ENCODE measurements around the gene TBC1D13.

TBC1D13 gene

GRCh38 chr9:128825923-128826700 lies 39.1 kb downstream of the TBC1D13 start:
- H3K4me3 ChIP-seq (ENCODE audit: low read length), result no peak overlapping the region
- DNase-seq (ENCODE audit: low read depth), result no peak
- TF ChIP-seq CTCF (IDR thresholded peaks at IDR 0.05; ENCODE audit: insufficient read depth, low read depth, low read length, missing control alignments), result no peak

GRCh38 chr9:128828267-128828666 lies 41.2 kb downstream of the TBC1D13 start:
- no peak overlapping the region for H3K4me3 ChIP-seq (ENCODE audit: low read length)
- no peak for TF ChIP-seq CTCF (IDR thresholded peaks at IDR 0.05; ENCODE audit: insufficient read depth, low read depth, low read length, missing control alignments)

GRCh38 chr9:128828719-128829452 lies 41.8 kb downstream of the TBC1D13 start:
- no peak for TF ChIP-seq CTCF (IDR thresholded peaks at IDR 0.05; ENCODE audit: insufficient read depth, low read depth, low read length, missing control alignments)
- H3K4me3 ChIP-seq (ENCODE audit: low read length), result peak overlapping the region; percentile 81
- no peak for DNase-seq (ENCODE audit: low read depth)

More at GRCh38 chr9:128828267-128828666, 41.2 kb downstream of the TBC1D13 start:
- DNase-seq (ENCODE audit: low read depth), result no peak

GRCh38 chr9:128829477-128830251 lies 42.6 kb downstream of the TBC1D13 start, which contains the start of gene SPOUT1:
Gene SPOUT1, minus strand, starts transcription at chr9:128829794. Its CDS starts 14 bp downstream, at chr9:128829780.
- peak; percentile 95 for DNase-seq (ENCODE audit: low read depth)
- no peak for TF ChIP-seq CTCF (IDR thresholded peaks at IDR 0.05; ENCODE audit: insufficient read depth, low read depth, low read length, missing control alignments)
- H3K4me3 ChIP-seq (ENCODE audit: low read length), result peak within 1 kb of the TSS; percentile 81

GRCh38 chr9:128833696-128834095 lies 46.6 kb downstream of the TBC1D13 start:
- no peak for DNase-seq (ENCODE audit: low read depth)
- TF ChIP-seq CTCF (IDR thresholded peaks at IDR 0.05; ENCODE audit: insufficient read depth, low read depth, low read length, missing control alignments), result no peak
- no peak overlapping the region for H3K4me3 ChIP-seq (ENCODE audit: low read length)

- no peak for DNase-seq (ENCODE audit: low read depth)
- TF ChIP-seq CTCF (IDR thresholded peaks at IDR 0.05; ENCODE audit: insufficient read depth, low read depth, low read length, missing control alignments), result no peak
- no peak overlapping the region for H3K4me3 ChIP-seq (ENCODE audit: low read length)
Measured at GRCh38 chr9:128835246-128836210, 48.5 kb downstream of the TBC1D13 start.

Data from epithelial cell of esophagus (primary cell).